ENCODE results near the gene CADPS. TPM values are rescaled to one million over a fixed set of nuclear protein-coding genes. Genes with fewer than 3 reads are reported as not detected.

Gene CADPS
- total RNA-seq, 4 donors from 2014 or later, result 1.0 to 8.1 (median 2.0) TPM

GRCh38 chr3:62682826-62683225, 192.4 kb downstream of the CADPS start:
- no peaks in the 10 kb centered on the region for H3K27me3 ChIP-seq
- 91% methylated on average over 2 of the region's 2 CpGs for WGBS
- no peak overlapping the region for H3K27ac ChIP-seq (replicated peaks in 1 of 4)
- H3K4me3 ChIP-seq, result no peak overlapping the region
- H3K36me3 ChIP-seq, result no peaks in the 10 kb centered on the region
- TF ChIP-seq EP300 (IDR thresholded peaks at IDR 0.05), result no peak
- TF ChIP-seq POLR2A (IDR thresholded peaks at IDR 0.05; ENCODE audit: low read depth), result no peak
- TF ChIP-seq CTCF (IDR thresholded peaks at IDR 0.05), result no peak
- no peak for TF ChIP-seq POLR2AphosphoS5 (IDR thresholded peaks at IDR 0.05)
- no peak for DNase-seq (ENCODE audit: extremely low spot score)
- intact Hi-C loops (cut with DNase I), result no loop called here
- H3K4me1 ChIP-seq, result peaks cover 0 to 7% (median 2%) of the 10 kb centered on the region in 4 donors
- no peaks in the 10 kb centered on the region for H3K9me3 ChIP-seq

- DNase-seq (ENCODE audit: extremely low spot score), result no peak
- Histone ChIP-seq H3K9me3 (no peaks in the 10 kb centered on the region), H3K4me3 (no peak overlapping the region), H3K36me3 (no peaks in the 10 kb centered on the region), H3K27me3 (no peaks in the 10 kb centered on the region), H3K4me1 (peaks cover 0 to 7% (median 2%) of the 10 kb centered on the region in 4 donors), H3K27ac (replicated peaks in 1 of 4) (no peak overlapping the region)
- WGBS, result 81% methylated on average over 3 of the region's 3 CpGs
- TF ChIP-seq CTCF (IDR thresholded peaks at IDR 0.05) (no peak), POLR2AphosphoS5 (IDR thresholded peaks at IDR 0.05) (no peak), POLR2A (IDR thresholded peaks at IDR 0.05; ENCODE audit: low read depth) (no peak), EP300 (IDR thresholded peaks at IDR 0.05) (no peak)
- intact Hi-C loops (cut with DNase I), result no loop called here
Measured at GRCh38 chr3:62679988-62680387, 195.2 kb downstream of the CADPS start.

GRCh38 chr3:62678841-62679240, 196.4 kb downstream of the CADPS start:
- H3K27ac ChIP-seq (replicated peaks in 1 of 4), result no peak overlapping the region
- WGBS, result 60% methylated on average over 3 of the region's 3 CpGs
- intact Hi-C loops (cut with DNase I), result no loop called here
- no peaks in the 10 kb centered on the region for H3K27me3 ChIP-seq
- no peak for TF ChIP-seq POLR2AphosphoS5 (IDR thresholded peaks at IDR 0.05)
- TF ChIP-seq POLR2A (IDR thresholded peaks at IDR 0.05; ENCODE audit: low read depth), result no peak
- no peak overlapping the region for H3K4me3 ChIP-seq
- no peak for DNase-seq (ENCODE audit: extremely low spot score)
- H3K4me1 ChIP-seq, result peaks cover 0 to 7% (median 2%) of the 10 kb centered on the region in 4 donors
- H3K9me3 ChIP-seq, result no peaks in the 10 kb centered on the region
- no peaks in the 10 kb centered on the region for H3K36me3 ChIP-seq

- no peaks in the 10 kb centered on the region for H3K9me3 ChIP-seq
- intact Hi-C loops (cut with DNase I), result no loop called here
- WGBS, result 44% methylated on average over 1 of the region's 1 CpG
- H3K4me3 ChIP-seq, result no peak overlapping the region
- H3K27me3 ChIP-seq, result no peaks in the 10 kb centered on the region
- DNase-seq (ENCODE audit: extremely low spot score), result no peak
- TF ChIP-seq EP300 (IDR thresholded peaks at IDR 0.05), result no peak
- no peak for TF ChIP-seq POLR2AphosphoS5 (IDR thresholded peaks at IDR 0.05)
- no peak for TF ChIP-seq CTCF (IDR thresholded peaks at IDR 0.05)
- no peak for TF ChIP-seq POLR2A (IDR thresholded peaks at IDR 0.05; ENCODE audit: low read depth)
- no peak overlapping the region for H3K27ac ChIP-seq (replicated peaks in 1 of 4)
- H3K36me3 ChIP-seq, result no peaks in the 10 kb centered on the region
- H3K4me1 ChIP-seq, result peaks cover 0 to 4% (median 0%) of the 10 kb centered on the region in 4 donors
Measured at GRCh38 chr3:62677926-62678325, 197.3 kb downstream of the CADPS start.

- H3K36me3 ChIP-seq, result no peaks in the 10 kb centered on the region
- intact Hi-C loops (cut with DNase I), result no loop called here
- H3K27me3 ChIP-seq, result no peaks in the 10 kb centered on the region
- 52% methylated on average over 3 of the region's 3 CpGs for WGBS
- DNase-seq (ENCODE audit: extremely low spot score), result no peak
- no peaks in the 10 kb centered on the region for H3K9me3 ChIP-seq
- H3K27ac ChIP-seq (replicated peaks in 1 of 4), result no peak overlapping the region
- no peak for TF ChIP-seq POLR2AphosphoS5 (IDR thresholded peaks at IDR 0.05)
- TF ChIP-seq EP300 (IDR thresholded peaks at IDR 0.05), result no peak
- no peak for TF ChIP-seq CTCF (IDR thresholded peaks at IDR 0.05)
- TF ChIP-seq POLR2A (IDR thresholded peaks at IDR 0.05; ENCODE audit: low read depth), result no peak
- no peak overlapping the region for H3K4me3 ChIP-seq
- no peaks in the 10 kb centered on the region for H3K4me1 ChIP-seq
Measured at GRCh38 chr3:62676689-62677271, 198.4 kb downstream of the CADPS start.
